Glutamatergic neuron (in vitro differentiated cells): ENCODE data around the gene PDZD11. TPM values are rescaled to one million over a fixed set of nuclear protein-coding genes. Genes with fewer than 3 reads are reported as not detected.
"Not testable (repeated sequence)": the region's sequence is repeated elsewhere in the genome, so short reads cannot be mapped to it uniquely, and the experiment has no call there.

ENCODE experiments used
- DNase-seq: peaks from one replicate; pipeline ENCODE4 v3.0.0; 2022
- H3K27ac Mint-ChIP-seq: one replicate; pipeline ENCODE4 v1.8.0; 2020; ENCODE audit warnings: mild to moderate bottlenecking, mixed read lengths, inconsistent platforms; ENCODE audit not compliant: unreplicated experiment
- H3K27me3 Mint-ChIP-seq: one replicate; pipeline ENCODE4 v1.8.0; 2020; ENCODE audit warnings: mild to moderate bottlenecking, moderate library complexity, mixed read lengths, inconsistent platforms; ENCODE audit not compliant: unreplicated experiment
- H3K36me3 Mint-ChIP-seq: one replicate; pipeline ENCODE4 v1.8.0; 2020; ENCODE audit warnings: mild to moderate bottlenecking, mixed read lengths, inconsistent platforms; ENCODE audit not compliant: unreplicated experiment
- H3K4me1 Mint-ChIP-seq: one replicate; pipeline ENCODE4 v1.8.0; 2020; ENCODE audit warnings: mild to moderate bottlenecking, low read depth, mixed read lengths, inconsistent platforms; ENCODE audit not compliant: unreplicated experiment
- H3K4me3 Mint-ChIP-seq: one replicate; pipeline ENCODE4 v1.8.0; 2020; ENCODE audit warnings: mild to moderate bottlenecking, mixed read lengths, inconsistent platforms; ENCODE audit not compliant: unreplicated experiment
- H3K9me3 Mint-ChIP-seq: one replicate; pipeline ENCODE4 v1.8.0; 2020; ENCODE audit warnings: mild to moderate bottlenecking, moderate library complexity, mixed read lengths, inconsistent platforms; ENCODE audit not compliant: unreplicated experiment
- total RNA-seq: library from RNA; stranded (reverse); fragmentation: NEBNext Ultra II Directional; extraction: Animal tissue kit (Norgen Biotek cat#: 25700); gene quantifications from one replicate; pipeline ENCODE4 v1.2.1, GENCODE V29; 2021; ENCODE audit not compliant: unreplicated experiment
- TF ChIP-seq, protein P1 (sequence below): fragments of 200-600 bp; sonication (generic); IDR thresholded peaks from one replicate; pipeline ENCODE4 v1.5.0; 2021; ENCODE audit not compliant: partially characterized antibody, unreplicated experiment

The PDZD11 gene
- total RNA-seq, 1 donor from 2014 or later = 47.4 TPM

DNA sequence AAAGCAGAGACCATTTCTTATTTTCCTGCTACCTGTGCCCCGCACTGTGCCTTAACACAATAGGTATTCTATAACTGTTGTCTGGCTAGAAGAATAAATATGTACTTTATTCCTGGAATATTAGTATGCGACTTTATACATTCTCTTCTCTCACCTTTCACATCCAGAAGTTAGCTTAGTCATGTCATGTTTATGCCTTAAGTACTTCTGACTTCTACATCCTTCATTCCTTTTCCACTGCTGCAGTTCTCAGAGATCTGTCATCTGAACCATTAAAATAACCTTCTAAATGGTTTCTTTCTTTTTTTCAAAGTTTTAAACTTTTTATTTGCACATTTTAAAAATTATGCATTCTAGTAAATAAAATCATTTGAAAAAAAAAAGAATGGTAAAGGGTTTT lies 34.6 kb upstream of the PDZD11 start:
- TF ChIP-seq, protein P1, sequence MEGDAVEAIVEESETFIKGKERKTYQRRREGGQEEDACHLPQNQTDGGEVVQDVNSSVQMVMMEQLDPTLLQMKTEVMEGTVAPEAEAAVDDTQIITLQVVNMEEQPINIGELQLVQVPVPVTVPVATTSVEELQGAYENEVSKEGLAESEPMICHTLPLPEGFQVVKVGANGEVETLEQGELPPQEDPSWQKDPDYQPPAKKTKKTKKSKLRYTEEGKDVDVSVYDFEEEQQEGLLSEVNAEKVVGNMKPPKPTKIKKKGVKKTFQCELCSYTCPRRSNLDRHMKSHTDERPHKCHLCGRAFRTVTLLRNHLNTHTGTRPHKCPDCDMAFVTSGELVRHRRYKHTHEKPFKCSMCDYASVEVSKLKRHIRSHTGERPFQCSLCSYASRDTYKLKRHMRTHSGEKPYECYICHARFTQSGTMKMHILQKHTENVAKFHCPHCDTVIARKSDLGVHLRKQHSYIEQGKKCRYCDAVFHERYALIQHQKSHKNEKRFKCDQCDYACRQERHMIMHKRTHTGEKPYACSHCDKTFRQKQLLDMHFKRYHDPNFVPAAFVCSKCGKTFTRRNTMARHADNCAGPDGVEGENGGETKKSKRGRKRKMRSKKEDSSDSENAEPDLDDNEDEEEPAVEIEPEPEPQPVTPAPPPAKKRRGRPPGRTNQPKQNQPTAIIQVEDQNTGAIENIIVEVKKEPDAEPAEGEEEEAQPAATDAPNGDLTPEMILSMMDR = no peak
- H3K27ac Mint-ChIP-seq = no peak overlapping the region
- DNase-seq = no peak
- H3K4me3 Mint-ChIP-seq = no peak overlapping the region
- H3K27me3 Mint-ChIP-seq = no peaks in the 10 kb centered on the region
- no peaks in the 10 kb centered on the region for H3K36me3 Mint-ChIP-seq
- no peaks in the 10 kb centered on the region for H3K9me3 Mint-ChIP-seq
- no peaks in the 10 kb centered on the region for H3K4me1 Mint-ChIP-seq

DNA sequence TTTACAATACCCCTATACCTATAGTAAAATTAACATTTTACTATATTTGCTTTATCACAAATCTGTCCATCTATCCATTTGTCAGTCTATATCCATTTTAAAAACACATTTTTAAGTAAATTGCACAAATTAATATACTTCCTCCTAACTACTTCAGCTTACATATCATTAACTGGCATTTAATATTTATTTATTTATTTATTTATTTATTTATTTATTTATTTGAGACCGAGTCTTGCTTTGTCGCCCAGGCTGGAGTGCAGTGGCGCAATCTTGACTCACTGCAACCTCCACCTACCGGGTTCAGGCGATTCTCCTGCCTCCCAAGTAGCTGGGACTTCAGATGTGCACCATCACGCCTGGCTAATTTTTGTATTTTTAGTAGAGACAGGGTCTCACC lies 33.9 kb upstream of the PDZD11 start:
- H3K27ac Mint-ChIP-seq, H3K27me3 Mint-ChIP-seq, H3K4me3 Mint-ChIP-seq, H3K36me3 Mint-ChIP-seq, H3K4me1 Mint-ChIP-seq, DNase-seq, H3K9me3 Mint-ChIP-seq: not testable (repeated sequence)

DNA sequence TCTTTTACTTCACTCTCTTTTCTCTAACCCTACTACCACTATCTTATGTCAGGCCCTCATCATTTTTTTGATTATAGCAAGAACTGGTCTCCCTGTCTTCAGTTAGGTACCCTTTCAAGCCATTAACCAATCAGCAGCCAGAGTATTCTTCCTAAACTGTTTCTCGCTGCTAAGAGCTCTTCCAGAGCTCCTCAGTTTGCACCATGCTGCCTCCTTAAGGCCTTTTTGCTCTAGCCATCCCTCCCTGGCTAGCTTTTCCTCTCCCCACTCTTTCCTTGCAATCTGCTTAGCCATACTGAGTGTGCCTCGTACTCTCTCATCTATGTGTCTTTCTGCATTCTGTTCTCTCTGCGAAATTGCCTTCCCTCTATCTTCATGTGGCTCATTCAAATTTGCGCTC lies 33.1 kb upstream of the PDZD11 start:
- TF ChIP-seq, protein P1 = no peak
- no peaks in the 10 kb centered on the region for H3K36me3 Mint-ChIP-seq
- H3K27ac Mint-ChIP-seq = no peak overlapping the region
- no peaks in the 10 kb centered on the region for H3K27me3 Mint-ChIP-seq
- no peak for DNase-seq
- H3K9me3 Mint-ChIP-seq = no peaks in the 10 kb centered on the region
- H3K4me3 Mint-ChIP-seq = peak overlapping the region; percentile 4
- no peaks in the 10 kb centered on the region for H3K4me1 Mint-ChIP-seq

DNA sequence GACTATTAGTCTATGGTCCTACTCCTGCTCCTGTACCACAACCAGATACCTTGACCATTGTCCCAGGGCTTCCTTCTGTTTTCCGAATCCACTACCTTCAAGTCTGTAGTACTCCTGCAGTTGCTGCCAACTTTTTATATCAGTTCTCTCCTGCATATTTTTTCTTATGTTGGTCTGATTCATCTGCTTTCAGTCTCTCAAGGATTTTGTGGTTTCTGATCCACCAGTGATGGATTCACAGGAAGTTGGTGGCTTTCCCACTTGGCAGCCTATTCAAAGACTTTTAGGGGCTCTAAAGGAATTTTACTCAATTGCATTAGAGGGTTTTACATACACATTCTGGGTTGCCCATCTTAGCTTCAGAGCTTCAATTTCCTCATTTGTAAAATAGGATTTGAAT lies 23.8 kb upstream of the PDZD11 start:
- Mint-ChIP-seq H3K27me3 (no peaks in the 10 kb centered on the region), H3K4me3 (no peak overlapping the region), H3K36me3 (no peaks in the 10 kb centered on the region), H3K9me3 (no peaks in the 10 kb centered on the region), H3K4me1 (no peaks in the 10 kb centered on the region), H3K27ac (no peak overlapping the region)
- TF ChIP-seq, protein P1 = no peak
- DNase-seq = no peak

DNA sequence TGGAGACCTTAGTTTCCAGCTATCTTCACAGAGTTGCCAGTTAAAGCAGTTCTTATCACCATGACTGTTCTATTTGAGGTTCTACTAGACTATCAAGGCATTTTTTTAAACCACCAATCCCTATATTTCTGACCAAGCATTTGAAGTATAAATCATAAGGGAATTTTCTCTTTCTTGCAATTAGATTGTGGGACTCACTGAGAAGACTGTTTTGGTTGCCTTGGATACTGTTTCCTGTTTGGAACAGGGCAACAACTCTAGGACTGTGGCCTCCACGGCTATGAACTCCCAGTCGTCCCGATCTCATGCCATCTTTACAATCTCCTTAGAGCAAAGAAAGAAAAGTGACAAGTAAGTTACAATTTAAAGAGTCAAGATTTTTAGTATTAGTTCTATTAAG lies 12.0 kb upstream of the PDZD11 start:
- H3K4me3 Mint-ChIP-seq = no peak overlapping the region
- DNase-seq = no peak
- H3K9me3 Mint-ChIP-seq = no peaks in the 10 kb centered on the region
- no peak overlapping the region for H3K27ac Mint-ChIP-seq
- TF ChIP-seq, protein P1 = no peak
- no peaks in the 10 kb centered on the region for H3K36me3 Mint-ChIP-seq
- H3K4me1 Mint-ChIP-seq = no peaks in the 10 kb centered on the region
- peaks cover 1% of the 10 kb centered on the region for H3K27me3 Mint-ChIP-seq

DNA sequence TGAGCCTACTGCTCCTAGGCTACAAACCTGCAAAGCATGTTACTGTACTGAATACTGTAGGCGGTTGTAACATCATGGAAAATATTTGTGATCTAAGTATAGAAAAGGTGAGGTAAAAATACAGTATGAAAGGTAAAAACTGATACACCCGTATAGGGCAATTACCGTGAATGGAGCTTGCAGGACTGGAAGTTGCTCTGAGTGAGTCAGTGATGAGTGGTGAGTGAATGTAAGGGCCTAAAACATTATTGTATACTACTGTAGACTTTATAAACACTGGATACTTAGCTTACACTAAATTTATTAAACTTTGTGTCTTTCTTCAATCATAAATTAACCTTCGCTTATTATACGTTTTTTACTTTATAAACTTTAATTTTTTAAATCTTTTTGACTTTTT lies 3.9 kb upstream of the PDZD11 start:
- Mint-ChIP-seq H3K9me3 (no peaks in the 10 kb centered on the region), H3K27me3 (no peaks in the 10 kb centered on the region), H3K4me3 (no peak overlapping the region), H3K4me1 (peaks cover 2% of the 10 kb centered on the region), H3K27ac (no peak overlapping the region), H3K36me3 (no peaks in the 10 kb centered on the region)
- no peak for DNase-seq
- TF ChIP-seq, protein P1 = no peak
